Upper lobe of left lung (tissue), 4 donors: ENCODE measurements around the gene MEAK7.

Source experiments
- EP300 ChIP-seq, 4 donors: sonication (generic); formaldehyde crosslinking; IDR thresholded peaks; one replicate each; pipeline ENCODE4 v1.5.1; 2017; ENCODE audit warnings: antibody characterized with exemption in 4 of 4, control low read depth in 2 of 4
- POLR2A ChIP-seq, 4 donors: fragments of 450-650 bp; IDR thresholded peaks; one replicate each; pipeline ENCODE4 v1.5.1; 2016 to 2017; ENCODE audit warnings: antibody characterized with exemption in 4 of 4, mild to moderate bottlenecking in 2 of 4
- POLR2AphosphoS5 ChIP-seq, 2 donors: sonication (generic); formaldehyde crosslinking; IDR thresholded peaks; one replicate each; pipeline ENCODE4 v1.5.1; 2017; ENCODE audit warnings: antibody characterized with exemption in 2 of 2
- TF ChIP-seq, protein P1 (sequence below), 6 experiments: fragments of 450-650 bp in 4 of 6; fragments of 200-600 bp in 2 of 6; sonication (generic) in 2 of 6; IDR thresholded peaks; one replicate each; pipeline ENCODE4 v1.5.1; 2016 to 2019; ENCODE audit warnings: antibody characterized with exemption in 6 of 6

DNA sequence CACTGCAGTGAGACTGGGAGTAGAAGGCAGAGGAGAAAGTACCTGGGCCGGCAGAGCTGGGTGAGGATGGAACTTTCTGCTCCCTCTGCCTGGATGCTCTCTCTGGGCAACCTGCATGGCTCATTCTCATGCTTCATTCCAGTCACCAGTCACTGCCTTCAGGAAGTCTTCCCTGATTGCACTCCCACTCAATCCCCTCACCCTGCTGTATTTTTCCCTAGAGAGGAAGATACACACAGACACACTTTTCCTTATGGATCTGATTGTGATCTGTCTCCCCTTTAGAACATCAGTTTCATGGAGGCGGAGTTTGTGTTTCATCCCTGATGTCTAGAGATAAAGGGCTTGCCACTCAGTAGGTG, 44.9 kb downstream of the MEAK7 start:
- TF ChIP-seq POLR2AphosphoS5 (IDR thresholded peaks at IDR 0.05): no peak
- TF ChIP-seq, protein P1, sequence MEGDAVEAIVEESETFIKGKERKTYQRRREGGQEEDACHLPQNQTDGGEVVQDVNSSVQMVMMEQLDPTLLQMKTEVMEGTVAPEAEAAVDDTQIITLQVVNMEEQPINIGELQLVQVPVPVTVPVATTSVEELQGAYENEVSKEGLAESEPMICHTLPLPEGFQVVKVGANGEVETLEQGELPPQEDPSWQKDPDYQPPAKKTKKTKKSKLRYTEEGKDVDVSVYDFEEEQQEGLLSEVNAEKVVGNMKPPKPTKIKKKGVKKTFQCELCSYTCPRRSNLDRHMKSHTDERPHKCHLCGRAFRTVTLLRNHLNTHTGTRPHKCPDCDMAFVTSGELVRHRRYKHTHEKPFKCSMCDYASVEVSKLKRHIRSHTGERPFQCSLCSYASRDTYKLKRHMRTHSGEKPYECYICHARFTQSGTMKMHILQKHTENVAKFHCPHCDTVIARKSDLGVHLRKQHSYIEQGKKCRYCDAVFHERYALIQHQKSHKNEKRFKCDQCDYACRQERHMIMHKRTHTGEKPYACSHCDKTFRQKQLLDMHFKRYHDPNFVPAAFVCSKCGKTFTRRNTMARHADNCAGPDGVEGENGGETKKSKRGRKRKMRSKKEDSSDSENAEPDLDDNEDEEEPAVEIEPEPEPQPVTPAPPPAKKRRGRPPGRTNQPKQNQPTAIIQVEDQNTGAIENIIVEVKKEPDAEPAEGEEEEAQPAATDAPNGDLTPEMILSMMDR (IDR thresholded peaks at IDR 0.05): no peak
- no peak for TF ChIP-seq POLR2A (IDR thresholded peaks at IDR 0.05)
- TF ChIP-seq EP300 (IDR thresholded peaks at IDR 0.05): no peak
